NCI-H69 (cell line): ENCODE measurements around the gene TEX264.

Experiments
- DNase-seq: peaks from one replicate; lab custom pipeline; 2025; lab: John Stamatoyannopoulos, UW

TEX264 gene

GRCh38 chr3:51750878-51751277 lies 79.8 kb downstream of the TEX264 start:
- no peak for DNase-seq

- no peak for DNase-seq
Observed at GRCh38 chr3:51751287-51751686, 80.2 kb downstream of the TEX264 start.
